OCI-LY1 (cell line): ENCODE results near the gene SMOC2.

Experiments used
- H2AFZ ChIP-seq: fragments of 200-600 bp; sonication (generic), shearing (Covaris generic); 2 replicates; pipeline ENCODE4 v1.6.0; 2014; ENCODE audit warnings: antibody characterized with exemption, mild to moderate bottlenecking, low read length
- H3F3A ChIP-seq: fragments of 200-600 bp; sonication (generic), shearing (Covaris generic); 2 replicates; pipeline ENCODE4 v1.6.0; 2014; ENCODE audit warnings: mild to moderate bottlenecking, antibody characterized with exemption, low read length, moderate library complexity; ENCODE audit not compliant: insufficient read depth
- H3K27ac ChIP-seq: fragments of 200-600 bp; sonication (generic); 2 replicates; pipeline ENCODE4 v1.5.1; 2014; ENCODE audit warnings: low read length, mixed run types, mild to moderate bottlenecking, low read depth; ENCODE audit not compliant: poor library complexity, severe bottlenecking
- H3K27me3 ChIP-seq: fragments of 200-600 bp; sonication (generic); 2 replicates; pipeline ENCODE4 v1.6.0; 2014; ENCODE audit warnings: antibody characterized with exemption, mild to moderate bottlenecking, low read length, moderate library complexity; ENCODE audit not compliant: insufficient read depth
- H3K36me3 ChIP-seq: fragments of 200-600 bp; sonication (generic); 2 replicates; pipeline ENCODE4 v1.6.1; 2014; ENCODE audit warnings: mild to moderate bottlenecking, antibody characterized with exemption, low read length, moderate library complexity, mixed read lengths; ENCODE audit not compliant: insufficient read depth
- H3K4me1 ChIP-seq: fragments of 200-600 bp; sonication (generic); 2 replicates; pipeline ENCODE4 v1.5.1; 2014; ENCODE audit warnings: mild to moderate bottlenecking, low read length, moderate library complexity; ENCODE audit not compliant: insufficient read depth, severe bottlenecking
- H3K4me2 ChIP-seq: fragments of 200-600 bp; sonication (generic), shearing (Covaris generic); 2 replicates; pipeline ENCODE4 v1.6.1; 2014; ENCODE audit warnings: low read length
- H3K4me3 ChIP-seq: fragments of 200-600 bp; sonication (generic); 2 replicates; pipeline ENCODE4 v1.5.1; 2014; ENCODE audit warnings: low read length, low read depth, mild to moderate bottlenecking, mixed read lengths; ENCODE audit not compliant: poor library complexity, severe bottlenecking
- H3K79me2 ChIP-seq: fragments of 200-600 bp; shearing (Covaris generic); 2 replicates; pipeline ENCODE4 v1.6.1; 2016; ENCODE audit warnings: mixed run types, low read length, mixed read lengths; ENCODE audit not compliant: insufficient read depth
- H3K9ac ChIP-seq: fragments of 200-600 bp; sonication (generic), shearing (Covaris generic); 2 replicates; pipeline ENCODE4 v1.6.1; 2014; ENCODE audit warnings: mild to moderate bottlenecking, low read length, mixed read lengths
- H3K9me2 ChIP-seq: fragments of 200-600 bp; sonication (generic), shearing (Covaris generic); 2 replicates; pipeline ENCODE4 v1.6.1; 2014; ENCODE audit warnings: low read depth, mild to moderate bottlenecking, low read length, mixed read lengths
- H3K9me3 ChIP-seq: fragments of 200-600 bp; shearing (Covaris generic); 2 replicates; pipeline ENCODE4 v1.6.1; 2014; ENCODE audit warnings: low read length, mixed read lengths
- H4K20me1 ChIP-seq: fragments of 200-600 bp; sonication (generic), shearing (Covaris generic); 2 replicates; pipeline ENCODE4 v1.6.0; 2016; ENCODE audit warnings: mild to moderate bottlenecking, low read length; ENCODE audit not compliant: insufficient read depth
- CTCF ChIP-seq: fragments of 200-600 bp; sonication (generic), shearing (Covaris generic); IDR thresholded peaks from 2 replicates; pipeline ENCODE4 v1.5.1; 2017; ENCODE audit warnings: mild to moderate bottlenecking, antibody characterized with exemption, low read length, moderate library complexity, mixed read lengths
- EZH2 ChIP-seq: fragments of 200-600 bp; sonication (generic), shearing (Covaris generic); IDR thresholded peaks from 2 replicates; pipeline ENCODE4 v1.8.0; 2017; ENCODE audit warnings: borderline replicate concordance, mixed run types, mild to moderate bottlenecking, antibody characterized with exemption, low read length, moderate library complexity, mixed read lengths

The SMOC2 gene

GRCh38 chr6:168626046-168626602, 185.1 kb downstream of the SMOC2 start:
- no peaks in the 10 kb centered on the region for H3K36me3 ChIP-seq
- H3K9ac ChIP-seq = no peak overlapping the region
- no peaks in the 10 kb centered on the region for H3F3A ChIP-seq
- no peak overlapping the region for H2AFZ ChIP-seq
- H4K20me1 ChIP-seq = no peaks in the 10 kb centered on the region
- no peak overlapping the region for H3K4me2 ChIP-seq
- no peaks in the 10 kb centered on the region for H3K27me3 ChIP-seq
- H3K27ac ChIP-seq = no peak overlapping the region
- H3K79me2 ChIP-seq = no peaks in the 10 kb centered on the region
- H3K9me2 ChIP-seq = no peaks in the 10 kb centered on the region
- no peak overlapping the region for H3K4me3 ChIP-seq
- TF ChIP-seq CTCF (no peak), EZH2 (no peak)
- no peaks in the 10 kb centered on the region for H3K4me1 ChIP-seq
- H3K9me3 ChIP-seq = no peaks in the 10 kb centered on the region

GRCh38 chr6:168627506-168628175, 186.7 kb downstream of the SMOC2 start:
- Histone ChIP-seq H3K79me2 (no peaks in the 10 kb centered on the region), H2AFZ (no peak overlapping the region), H3K4me1 (no peaks in the 10 kb centered on the region), H4K20me1 (no peaks in the 10 kb centered on the region), H3K36me3 (no peaks in the 10 kb centered on the region), H3K9me3 (no peaks in the 10 kb centered on the region), H3K27me3 (no peaks in the 10 kb centered on the region), H3K27ac (no peak overlapping the region), H3F3A (no peaks in the 10 kb centered on the region), H3K4me2 (no peak overlapping the region), H3K4me3 (no peak overlapping the region), H3K9ac (no peak overlapping the region), H3K9me2 (no peaks in the 10 kb centered on the region)
- TF ChIP-seq EZH2 (no peak), CTCF (no peak)

GRCh38 chr6:168628176-168628553, 187.2 kb downstream of the SMOC2 start:
- no peaks in the 10 kb centered on the region for H3F3A ChIP-seq
- H3K27me3 ChIP-seq = no peaks in the 10 kb centered on the region
- H3K4me2 ChIP-seq = no peak overlapping the region
- H3K4me3 ChIP-seq = no peak overlapping the region
- H3K9me2 ChIP-seq = no peaks in the 10 kb centered on the region
- no peak for TF ChIP-seq CTCF
- no peak for TF ChIP-seq EZH2
- no peak overlapping the region for H2AFZ ChIP-seq
- no peaks in the 10 kb centered on the region for H3K36me3 ChIP-seq
- H3K79me2 ChIP-seq = no peaks in the 10 kb centered on the region
- no peaks in the 10 kb centered on the region for H4K20me1 ChIP-seq
- H3K27ac ChIP-seq = no peak overlapping the region
- no peaks in the 10 kb centered on the region for H3K4me1 ChIP-seq
- no peaks in the 10 kb centered on the region for H3K9me3 ChIP-seq
- no peak overlapping the region for H3K9ac ChIP-seq
